K562 (cell line): ENCODE measurements around the gene STX1B. TPM values are rescaled to one million over a fixed set of nuclear protein-coding genes. Genes with fewer than 3 reads are reported as not detected.

ENCODE experiments used
- ATAC-seq: fragments of 200-7000 bp; cut with Tn5 transposase; 3 replicates; pipeline ENCODE4 v1.9.1; 2020; ENCODE audit warnings: moderate library complexity
- BruUV-seq: library from RNA; stranded (reverse); fragments of 400-500 nt; replicated peaks from 2 replicates; lab custom pipeline; 2021; lab: Mats Ljungman, UMichigan
- CTCF ChIA-PET: fragments of 300-600 bp; formaldehyde crosslinking; extraction: SDS; loops from one replicate; lab custom pipeline; 2021; ENCODE audit warnings: low intra/inter-chr PET ratio; lab: Yijun Ruan, JAX
- POLR2A ChIA-PET: fragments of 300-600, 350-650 bp; sonication (Branson Sonifier 250); formaldehyde crosslinking; extraction: SDS; loops from one replicate; lab custom pipeline; 2021; ENCODE audit warnings: antibody characterized with exemption, inconsistent platforms; lab: Yijun Ruan, JAX
- DNase-seq, 4 experiments: peaks; one replicate each; pipeline versions ENCODE4 v3.0.0 to v3.0.0-alpha.2; 2011 to 2018; ENCODE audit warnings: low spot score in 3 of 4, mixed read lengths in 3 of 4; ENCODE audit errors: extremely low read depth in 1 of 4
- FAIRE-seq: peaks from 2 replicates; lab custom pipeline; 2011; peaks lifted over from hg19 to GRCh38; lab: Jason Lieb, UNC
- H2AFZ ChIP-seq: 2 replicates; pipeline ENCODE4 v1.6.0; 2011; ENCODE audit warnings: low read depth, low read length, control low read depth, inconsistent platforms
- H3K27ac ChIP-seq: fragments of 200-600 bp; 3 replicates; pipeline ENCODE4 v1.8.0; 2011; ENCODE audit warnings: low read depth, mild to moderate bottlenecking, control low read depth, inconsistent platforms, low read length, moderate library complexity, mixed read lengths; ENCODE audit errors: extremely low read depth
- H3K27me3 ChIP-seq, 2 experiments: fragments of 300-600 bp in 1 of 2; 2 replicates in 1 of 2; 3 replicates in 1 of 2; pipeline versions ENCODE4 v1.6.0 to v1.8.0; 2011; ENCODE audit warnings: inconsistent platforms in 2 of 2, low read length in 2 of 2, mild to moderate bottlenecking in 1 of 2, mixed read lengths in 1 of 2, moderate library complexity in 1 of 2; ENCODE audit not compliant: control insufficient read depth in 2 of 2, insufficient read depth in 2 of 2
- H3K36me3 ChIP-seq: fragments of 300-600 bp; 3 replicates; pipeline ENCODE4 v1.8.0; 2011; ENCODE audit warnings: mild to moderate bottlenecking, low read length, inconsistent platforms; ENCODE audit not compliant: control insufficient read depth, insufficient read depth
- H3K4me1 ChIP-seq, 2 experiments: fragments of 200-600 bp in 1 of 2; replicated peaks in 1 of 2; 2 replicates in 1 of 2; 3 replicates in 1 of 2; pipeline versions ENCODE4 v1.5.1 to v1.8.0; 2011; ENCODE audit warnings: inconsistent platforms in 2 of 2, low read length in 2 of 2, mild to moderate bottlenecking in 1 of 2, mixed read lengths in 1 of 2, moderate library complexity in 1 of 2; ENCODE audit not compliant: control insufficient read depth in 2 of 2, insufficient read depth in 2 of 2
- H3K4me2 ChIP-seq: 2 replicates; pipeline ENCODE4 v1.6.1; 2011; ENCODE audit warnings: low read length, control low read depth, inconsistent platforms, mixed read lengths; ENCODE audit not compliant: insufficient read depth
- H3K4me3 ChIP-seq: fragments of 200-600 bp; sonication (generic), shearing (Covaris generic); 2 replicates; pipeline ENCODE4 v1.5.1; 2016; ENCODE audit warnings: control low read depth, inconsistent platforms
- H3K79me2 ChIP-seq: fragments of 200-600 bp; 3 replicates; pipeline ENCODE4 v1.8.0; 2011; ENCODE audit warnings: low read length, inconsistent platforms; ENCODE audit not compliant: control insufficient read depth, insufficient read depth
- H3K9ac ChIP-seq, 2 experiments: 2 replicates each; pipeline versions ENCODE4 v1.6.0 to v1.6.1; 2011; ENCODE audit warnings: low read depth in 2 of 2, low read length in 2 of 2, control low read depth in 1 of 2, inconsistent platforms in 1 of 2, mild to moderate bottlenecking in 1 of 2, mixed read lengths in 1 of 2; ENCODE audit not compliant: insufficient read depth in 1 of 2
- H3K9me1 ChIP-seq: one replicate; pipeline ENCODE4 v1.6.0; 2011; ENCODE audit warnings: inconsistent platforms, mild to moderate bottlenecking, low read length, moderate library complexity; ENCODE audit not compliant: control insufficient read depth, insufficient read depth
- H3K9me3 ChIP-seq: replicated peaks from 2 replicates; pipeline ENCODE4 v1.5.1; 2011; ENCODE audit warnings: low read depth, low read length, inconsistent platforms; ENCODE audit not compliant: control insufficient read depth, insufficient read depth
- H4K20me1 ChIP-seq: replicated peaks from 2 replicates; pipeline ENCODE4 v1.6.1; 2011; ENCODE audit warnings: low read length, inconsistent platforms, mixed read lengths; ENCODE audit not compliant: control insufficient read depth, insufficient read depth
- ATF7 ChIP-seq: fragments of 450-650 bp; IDR thresholded peaks from 2 replicates; pipeline ENCODE4 v1.7.1; 2014; ENCODE audit warnings: mild to moderate bottlenecking, moderate library complexity
- DACH1 ChIP-seq: fragments of 450-650 bp; IDR thresholded peaks from 2 replicates; pipeline ENCODE4 v1.6.1; 2018; ENCODE audit not compliant: partially characterized antibody
- EP300 ChIP-seq: IDR thresholded peaks from 2 replicates; pipeline ENCODE4 v1.6.1; 2012; ENCODE audit warnings: low read length, improper control_type of control experiment
- ESRRA ChIP-seq: fragments of 450-650 bp; IDR thresholded peaks from 2 replicates; pipeline ENCODE4 v1.6.1; 2014; ENCODE audit warnings: low read depth, mild to moderate bottlenecking, moderate library complexity, borderline replicate concordance
- ETV1 ChIP-seq: fragments of 450-650 bp; conservative IDR thresholded peaks from 2 replicates; pipeline ENCODE4 v1.6.1; 2016; ENCODE audit warnings: missing genetic modification characterization, control low read depth, low read depth, missing compliant biosample characterization
- HDAC8 ChIP-seq: fragments of 450-650 bp; IDR thresholded peaks from 2 replicates; pipeline ENCODE4 v1.6.1; 2016; ENCODE audit warnings: mild to moderate bottlenecking, missing genetic modification characterization, moderate library complexity, missing compliant biosample characterization
- MTA3 ChIP-seq: fragments of 450-650 bp; formaldehyde crosslinking; IDR thresholded peaks from 2 replicates; pipeline ENCODE4 v1.6.1; 2017; ENCODE audit warnings: mild to moderate bottlenecking, borderline replicate concordance
- MYNN ChIP-seq, 2 experiments: sonication (generic); formaldehyde crosslinking in 1 of 2; IDR thresholded peaks; 2 replicates each; pipeline versions ENCODE4 v1.5.0 to v1.6.1; 2016 to 2020; ENCODE audit warnings: antibody characterized with exemption in 1 of 2, missing genetic modification reagents in 1 of 2
- NONO ChIP-seq, 2 experiments: fragments of 200-400 bp in 1 of 2; fragments of 450-650 bp in 1 of 2; formaldehyde crosslinking in 1 of 2; IDR thresholded peaks; 2 replicates each; pipeline ENCODE4 v1.6.1; 2017; ENCODE audit warnings: low read depth in 2 of 2, mild to moderate bottlenecking in 2 of 2, moderate library complexity in 2 of 2, low read length in 1 of 2
- PCBP1 ChIP-seq: fragments of 200-400 bp; formaldehyde crosslinking; IDR thresholded peaks from 2 replicates; pipeline ENCODE4 v1.6.1; 2018; ENCODE audit warnings: mild to moderate bottlenecking, low read depth, low read length; ENCODE audit not compliant: poor library complexity, severe bottlenecking
- POLR2AphosphoS5 ChIP-seq: IDR thresholded peaks from 2 replicates; pipeline ENCODE4 v1.6.1; 2011; ENCODE audit warnings: mild to moderate bottlenecking, low read depth, low read length, moderate library complexity; ENCODE audit not compliant: control insufficient read depth, insufficient read depth
- RBM22 ChIP-seq: fragments of 200-400 bp; formaldehyde crosslinking; IDR thresholded peaks from 2 replicates; pipeline ENCODE4 v1.6.1; 2018; ENCODE audit warnings: low read length, low read depth; ENCODE audit not compliant: poor library complexity, severe bottlenecking
- TOE1 ChIP-seq, 2 experiments: fragments of 450-650 bp in 1 of 2; sonication (generic) in 1 of 2; formaldehyde crosslinking in 1 of 2; IDR thresholded peaks; 2 replicates each; pipeline versions ENCODE4 v1.7.1 to v1.8.0; 2016 to 2022; ENCODE audit warnings: borderline replicate concordance in 2 of 2, mild to moderate bottlenecking in 2 of 2, antibody characterized with exemption in 1 of 2, inconsistent platforms in 1 of 2, low read depth in 1 of 2, missing genetic modification reagents in 1 of 2, moderate library complexity in 1 of 2
- ZNF274 ChIP-seq: IDR thresholded peaks from 2 replicates; pipeline ENCODE4 v1.6.1; 2011; ENCODE audit warnings: low read depth, mild to moderate bottlenecking, low read length, moderate library complexity, borderline replicate concordance
- ZNF57 ChIP-seq: fragments of 450-650 bp; formaldehyde crosslinking; IDR thresholded peaks from 2 replicates; pipeline ENCODE4 v1.4.0; 2020; ENCODE audit warnings: mild to moderate bottlenecking, moderate library complexity
- WGBS: fragments of 100-300 bp; shearing (Covaris generic); methylation state at CpG from one replicate; pipeline ENCODE4 v1.1.6; 2016; ENCODE audit warnings: low coverage, mixed read lengths; ENCODE audit not compliant: insufficient coverage; ENCODE audit errors: missing lambda C conversion rate; 5-methylcytosine and 5-hydroxymethylcytosine counted together
- in situ Hi-C: fragments of 300-500 bp; cut with MboI; formaldehyde crosslinking; loops from 4 replicates; pipeline ENCODE4 v1.15.0; 2018; ENCODE audit warnings: inconsistent platforms, mixed read lengths
- intact Hi-C: fragments of 100-400 bp; cut with micrococcal nuclease; formaldehyde crosslinking; loops from 2 replicates; pipeline ENCODE4 v1.14.2; 2022
- polyA plus RNA-seq, 8 experiments: library from polyadenylated mRNA; depleted of rRNA in 4 of 8; stranded (reverse) in 5 of 8; unstranded in 3 of 8; fragments of >200 nt; fragmentation: Nextera tagmentation in 2 of 8; fragmentation: Illumina TruSeq in 1 of 8; extraction: Ambion mirVana in 2 of 8; extraction: Trizol in 1 of 8; gene quantifications; 2 replicates each; pipeline versions ENCODE4 v1.2.1 to v1.2.3, GENCODE V29; 2011 to 2014; ENCODE audit warnings: inconsistent platforms in 1 of 8, missing spikeins in 1 of 8
- total RNA-seq, 7 experiments: library from RNA; depleted of rRNA in 6 of 7; stranded (reverse); fragments of >200 nt in 6 of 7; fragmentation: Illumina TruSeq in 2 of 7; extraction: Trizol in 2 of 7; gene quantifications; 2 replicates each; pipeline versions ENCODE4 v1.2.1 to v1.2.3, GENCODE V29; 2011 to 2021; ENCODE audit warnings: low replicate concordance in 1 of 7
- TF ChIP-seq, protein P1 (sequence below): conservative IDR thresholded peaks from 2 replicates; pipeline ENCODE4 v1.6.1; 2011; ENCODE audit warnings: low read depth, mild to moderate bottlenecking, low read length; ENCODE audit not compliant: control insufficient read depth
- TF ChIP-seq, protein P2 (sequence below): sonication (generic); formaldehyde crosslinking; IDR thresholded peaks from 2 replicates; pipeline ENCODE4 v1.8.0; 2022; ENCODE audit warnings: missing genetic modification reagents, mild to moderate bottlenecking, moderate library complexity, borderline replicate concordance

Gene STX1B
- total and polyA plus RNA-seq, 9 of the 15 experiments (the other 6 are each of a cell fraction or from before 2014, with no cell fraction given) = 0.07 to 2.5 (median 0.86) TPM

DNA sequence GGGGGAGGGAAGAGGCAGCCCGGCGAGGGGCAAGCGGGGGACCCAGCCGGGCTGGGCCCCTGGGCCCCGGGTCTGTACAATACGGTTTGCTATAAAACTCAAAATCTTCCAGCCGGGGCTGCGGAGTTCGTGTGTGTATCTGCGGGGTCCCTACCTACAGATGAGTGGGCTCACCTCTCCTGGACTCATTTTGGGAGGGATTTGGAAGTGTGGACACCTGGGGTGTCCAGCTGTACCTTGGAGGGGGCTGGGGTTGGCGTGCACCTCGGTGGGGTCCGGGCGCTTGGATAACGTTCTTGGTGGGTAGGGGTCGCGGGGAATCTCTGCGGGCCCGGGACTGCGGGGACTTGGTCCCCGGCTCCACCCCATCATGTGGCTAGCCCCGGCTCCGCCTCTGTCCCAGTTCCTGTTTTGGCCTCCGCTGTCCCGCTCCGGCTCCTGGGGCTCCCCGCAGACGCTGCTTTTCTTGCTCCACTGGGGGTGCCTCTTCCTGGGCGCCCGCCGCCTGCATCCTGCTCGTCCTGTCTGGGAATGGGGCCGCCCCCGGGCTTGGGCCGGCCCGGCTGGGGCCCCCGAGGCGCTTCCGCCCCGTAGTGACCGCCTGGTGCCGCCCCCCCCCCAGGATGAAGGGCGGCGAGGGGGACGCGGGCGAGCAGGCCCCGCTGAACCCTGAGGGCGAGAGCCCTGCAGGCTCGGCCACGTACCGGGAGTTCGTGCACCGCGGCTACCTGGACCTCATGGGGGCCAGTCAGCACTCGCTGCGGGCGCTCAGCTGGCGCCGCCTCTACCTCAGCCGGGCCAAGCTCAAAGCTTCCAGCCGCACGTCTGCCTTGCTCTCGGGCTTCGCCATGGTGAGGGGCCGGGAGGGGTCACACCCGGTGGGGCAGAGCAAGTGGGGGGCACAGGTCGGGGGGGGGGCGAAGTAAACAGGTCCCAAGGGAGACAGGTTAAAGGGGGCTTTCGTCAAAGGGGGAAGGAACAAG lies 61.5 kb downstream of the STX1B start, which contains the start of gene ORAI3:
ORAI3 (plus strand) TSS at position 402 of the 983 bp plus-strand sequence; CDS start at position 624, 222 bp downstream.
- H3K4me3 ChIP-seq = peak within 1 kb of the TSS; percentile 83
- ChIA-PET POLR2A (interaction anchor here (0.5 to 2.0 kb wide), 4 partner anchors 9 to 36 kb away, joined by 3 to 10 read pairs (median 4); partner anchors contain the start of gene HSD3B7), CTCF (no interaction called here)
- peak within 1 kb of the TSS; percentile 35 for H2AFZ ChIP-seq
- ATAC-seq = peak; percentile 79
- H3K4me1 ChIP-seq = peaks cover 26 to 55% of the 10 kb centered on the region in 2 experiments
- BruUV-seq = no TSS peak
- H3K27ac ChIP-seq = peak within 1 kb of the TSS; percentile 87
- under 1% methylated on average over 46 of the region's 70 CpGs for WGBS
- no peak for FAIRE-seq
- no peaks in the 10 kb centered on the region for H3K27me3 ChIP-seq
- no peaks in the 10 kb centered on the region for H3K9me3 ChIP-seq
- H4K20me1 ChIP-seq = no peaks in the 10 kb centered on the region
- in situ Hi-C loops (no loop called here), intact Hi-C loops (no loop called here)
- H3K9me1 ChIP-seq = peaks cover 4% of the 10 kb centered on the region
- H3K4me2 ChIP-seq = peak within 1 kb of the TSS; percentile 98
- peaks cover 32% of the 10 kb centered on the region for H3K79me2 ChIP-seq
- DNase-seq = peak; percentile 69 to 82 (median 72)
- H3K36me3 ChIP-seq = peaks cover 42% of the 10 kb centered on the region; the same call in 2 of the 3 replicates
- H3K9ac ChIP-seq = peak within 1 kb of the TSS; percentile 82 to 94
- peak; percentile 89 for TF ChIP-seq PCBP1
- TF ChIP-seq MTA3 = peak; percentile 60; the same call in 1 of the 2 replicates
- TF ChIP-seq DACH1 = no peak
- TF ChIP-seq HDAC8 (tag) = no peak
- TF ChIP-seq TOE1 (IDR thresholded peaks at IDR 0.05; ENCODE audit: borderline replicate concordance) = 0 out of 2 replicates have a peak, but pooled peaks have one; percentile 11
- no peak for TF ChIP-seq TOE1 (CRISPR knock-in tag; IDR thresholded peaks at IDR 0.05; ENCODE audit: borderline replicate concordance, low read depth)
- no peak for TF ChIP-seq ZNF57 (CRISPR knock-in tag)
- TF ChIP-seq ESRRA = peak; percentile 20; the same call in 1 of the 2 replicates
- TF ChIP-seq ETV1 (tag) = peak; percentile 44; the same call in 1 of the 2 replicates
- TF ChIP-seq ATF7 = peak; percentile 50; the same call in 1 of the 2 replicates
- TF ChIP-seq NONO (IDR thresholded peaks at IDR 0.05; ENCODE audit: low read depth in 2 of 2, low read length in 1 of 2) = peak in 1 of 2 experiments; percentile 35; a peak in 2 of 4 replicates
- TF ChIP-seq, protein P1, sequence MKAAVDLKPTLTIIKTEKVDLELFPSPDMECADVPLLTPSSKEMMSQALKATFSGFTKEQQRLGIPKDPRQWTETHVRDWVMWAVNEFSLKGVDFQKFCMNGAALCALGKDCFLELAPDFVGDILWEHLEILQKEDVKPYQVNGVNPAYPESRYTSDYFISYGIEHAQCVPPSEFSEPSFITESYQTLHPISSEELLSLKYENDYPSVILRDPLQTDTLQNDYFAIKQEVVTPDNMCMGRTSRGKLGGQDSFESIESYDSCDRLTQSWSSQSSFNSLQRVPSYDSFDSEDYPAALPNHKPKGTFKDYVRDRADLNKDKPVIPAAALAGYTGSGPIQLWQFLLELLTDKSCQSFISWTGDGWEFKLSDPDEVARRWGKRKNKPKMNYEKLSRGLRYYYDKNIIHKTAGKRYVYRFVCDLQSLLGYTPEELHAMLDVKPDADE = peak; percentile 30
- peak; percentile 10; the same call in 1 of the 2 replicates for TF ChIP-seq EP300
- peak; percentile 21; the same call in 1 of the 2 replicates for TF ChIP-seq MYNN (IDR thresholded peaks at IDR 0.05)
- TF ChIP-seq MYNN (CRISPR knock-in tag; IDR thresholded peaks at IDR 0.05) = no peak
- TF ChIP-seq RBM22 = peak; percentile 90
- TF ChIP-seq ZNF274 = no peak
- TF ChIP-seq, protein P2, sequence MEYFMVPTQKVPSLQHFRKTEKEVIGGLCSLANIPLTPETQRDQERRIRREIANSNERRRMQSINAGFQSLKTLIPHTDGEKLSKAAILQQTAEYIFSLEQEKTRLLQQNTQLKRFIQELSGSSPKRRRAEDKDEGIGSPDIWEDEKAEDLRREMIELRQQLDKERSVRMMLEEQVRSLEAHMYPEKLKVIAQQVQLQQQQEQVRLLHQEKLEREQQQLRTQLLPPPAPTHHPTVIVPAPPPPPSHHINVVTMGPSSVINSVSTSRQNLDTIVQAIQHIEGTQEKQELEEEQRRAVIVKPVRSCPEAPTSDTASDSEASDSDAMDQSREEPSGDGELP (CRISPR knock-in tag) = peak; percentile 45; the same call in 1 of the 2 replicates
- TF ChIP-seq POLR2AphosphoS5 = peak; percentile 53
